Putamen (tissue), 1 donor: ENCODE results near the gene GMFB.

Source experiments
- DNase-seq: peaks from one replicate; pipeline ENCODE4 v3.0.0-alpha.2; 2016; ENCODE audit warnings: low spot score

The GMFB gene

GRCh38 chr14:54425537-54426274 lies 63.1 kb downstream of the GMFB start:
- no peak for DNase-seq

DNA sequence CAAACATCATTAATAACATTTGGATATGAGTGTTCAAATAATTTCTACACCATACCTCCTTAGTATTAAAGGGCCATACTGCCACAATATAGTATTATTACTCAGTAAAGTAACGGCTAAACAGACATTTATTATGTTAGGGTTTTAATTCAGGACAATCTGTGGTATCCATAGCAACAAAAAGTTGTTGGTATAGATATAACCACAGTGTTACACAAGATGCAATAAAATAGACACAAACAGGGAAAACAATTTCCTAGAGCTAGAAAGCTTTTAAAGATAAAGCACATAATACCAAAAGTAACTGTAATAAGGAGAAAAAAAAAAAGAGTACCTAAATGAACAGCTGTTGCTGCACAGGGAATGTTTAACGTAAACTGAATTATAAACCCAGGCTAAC lies 63.7 kb downstream of the GMFB start:
- no peak for DNase-seq
